ENCODE measurements around the gene MTHFD1.

Gene MTHFD1

GRCh38 chr14:64501411-64502171 is 113.4 kb downstream of the MTHFD1 start:
- TF ChIP-seq CTCF (conservative IDR thresholded peaks at IDR 0.05) = no peak
- H3K27ac ChIP-seq = peak overlapping the region; percentile 98

- peak overlapping the region; percentile 98 for H3K27ac ChIP-seq
- no peak for TF ChIP-seq CTCF (conservative IDR thresholded peaks at IDR 0.05)
These were observed 114.3 kb downstream of the MTHFD1 start for GRCh38 chr14:64502456-64502855.

- H3K27ac ChIP-seq = peak overlapping the region; percentile 98
- no peak for TF ChIP-seq CTCF (conservative IDR thresholded peaks at IDR 0.05)
These were observed 114.8 kb downstream of the MTHFD1 start for GRCh38 chr14:64502887-64503433.

GRCh38 chr14:64503434-64504309 is 115.5 kb downstream of the MTHFD1 start, which contains the start of gene ZBTB25:
Gene ZBTB25, minus strand, starts transcription at chr14:64503838. Its CDS starts 13,305 bp downstream, at chr14:64490533.
- peak within 1 kb of the TSS; percentile 98 for H3K27ac ChIP-seq
- TF ChIP-seq CTCF (conservative IDR thresholded peaks at IDR 0.05) = no peak

- H3K27ac ChIP-seq = peak within 1 kb of the TSS; percentile 98
- TF ChIP-seq CTCF (conservative IDR thresholded peaks at IDR 0.05) = no peak
These were observed 116.2 kb downstream of the MTHFD1 start, which contains the start of gene ZBTB1 for GRCh38 chr14:64504310-64504896. Gene ZBTB1, plus strand, starts transcription at chr14:64504770. Its CDS starts 16,735 bp downstream, at chr14:64521505.

GRCh38 chr14:64504897-64505794 is 117.0 kb downstream of the MTHFD1 start:
- TF ChIP-seq CTCF (conservative IDR thresholded peaks at IDR 0.05) = no peak
- peak overlapping the region; percentile 98 for H3K27ac ChIP-seq

Measured in VCaP (cell line).